Urinary bladder (tissue), 4 donors: ENCODE data around the gene OR51A7. TPM values are rescaled to one million over a fixed set of nuclear protein-coding genes. Genes with fewer than 3 reads are reported as not detected.
"Not testable (repeated sequence)": the region's sequence is repeated elsewhere in the genome, so short reads cannot be mapped to it uniquely, and the experiment has no call there.

Experiments
- DNase-seq: peaks from one replicate; pipeline ENCODE4 v3.0.0-alpha.2; 2015; ENCODE audit errors: extremely low spot score
- H3K27ac ChIP-seq: one replicate; pipeline ENCODE4 v1.5.1; 2013; ENCODE audit warnings: low read depth, mild to moderate bottlenecking, moderate library complexity
- H3K36me3 ChIP-seq: one replicate; pipeline ENCODE4 v1.6.1; 2013; ENCODE audit warnings: mild to moderate bottlenecking, moderate library complexity; ENCODE audit not compliant: insufficient read depth
- H3K4me1 ChIP-seq: one replicate; pipeline ENCODE4 v1.6.1; 2013; ENCODE audit warnings: mild to moderate bottlenecking, moderate library complexity; ENCODE audit not compliant: insufficient read depth
- H3K4me3 ChIP-seq: one replicate; pipeline ENCODE4 v1.5.1; 2013; ENCODE audit warnings: low read depth, low read length
- WGBS: extraction: QIAGEN DNeasy Blood & Tissue Kit; methylation state at CpG from one replicate; pipeline ENCODE4 v1.1.7; 2013; 5-methylcytosine and 5-hydroxymethylcytosine counted together
- polyA plus RNA-seq: library from polyadenylated mRNA; stranded (reverse); fragments of 200-250 nt; gene quantifications from one replicate; pipeline ENCODE4 v1.2.3, GENCODE V29; 2013
- total RNA-seq: library from RNA; depleted of rRNA; stranded (reverse); fragments of >200 nt; gene quantifications from one replicate; pipeline ENCODE4 v1.2.3, GENCODE V29; 2014
- donor health status: healthy with polysubstance abuse.
- donor health status: healthy.

Gene OR51A7, protein sequence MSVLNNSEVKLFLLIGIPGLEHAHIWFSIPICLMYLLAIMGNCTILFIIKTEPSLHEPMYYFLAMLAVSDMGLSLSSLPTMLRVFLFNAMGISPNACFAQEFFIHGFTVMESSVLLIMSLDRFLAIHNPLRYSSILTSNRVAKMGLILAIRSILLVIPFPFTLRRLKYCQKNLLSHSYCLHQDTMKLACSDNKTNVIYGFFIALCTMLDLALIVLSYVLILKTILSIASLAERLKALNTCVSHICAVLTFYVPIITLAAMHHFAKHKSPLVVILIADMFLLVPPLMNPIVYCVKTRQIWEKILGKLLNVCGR
- total RNA-seq (not detected), polyA plus RNA-seq (not detected)

DNA sequence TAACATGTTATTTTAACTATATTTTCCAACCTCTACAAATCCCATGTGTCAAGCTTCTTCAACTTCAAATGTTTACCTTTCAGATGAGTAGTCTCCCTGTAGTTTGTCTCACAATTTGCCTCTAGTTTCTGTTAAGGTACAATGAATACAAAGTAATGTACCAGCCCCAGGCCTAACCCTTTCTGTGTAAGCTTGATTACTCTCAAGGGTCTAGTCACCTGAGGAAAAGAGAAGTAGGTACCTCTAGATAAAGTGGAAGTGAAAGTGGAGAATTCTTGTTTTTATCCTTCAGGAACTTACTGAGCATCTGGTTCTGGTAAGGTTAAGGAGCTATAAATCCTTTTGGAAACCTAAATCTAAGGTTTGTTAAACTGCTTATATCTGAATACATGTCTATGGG is at the start of gene OR51A7:
Gene OR51A7, plus strand, starts transcription at position 300 of the 400 bp plus-strand sequence. CDS start 3,587 bp downstream, outside the sequence.
- Histone ChIP-seq H3K27ac (no peak within 1 kb of the TSS), H3K4me3 (no peak within 1 kb of the TSS), H3K36me3 (no peaks in the 10 kb centered on the region), H3K4me1 (no peaks in the 10 kb centered on the region)
- DNase-seq, result no peak

DNA sequence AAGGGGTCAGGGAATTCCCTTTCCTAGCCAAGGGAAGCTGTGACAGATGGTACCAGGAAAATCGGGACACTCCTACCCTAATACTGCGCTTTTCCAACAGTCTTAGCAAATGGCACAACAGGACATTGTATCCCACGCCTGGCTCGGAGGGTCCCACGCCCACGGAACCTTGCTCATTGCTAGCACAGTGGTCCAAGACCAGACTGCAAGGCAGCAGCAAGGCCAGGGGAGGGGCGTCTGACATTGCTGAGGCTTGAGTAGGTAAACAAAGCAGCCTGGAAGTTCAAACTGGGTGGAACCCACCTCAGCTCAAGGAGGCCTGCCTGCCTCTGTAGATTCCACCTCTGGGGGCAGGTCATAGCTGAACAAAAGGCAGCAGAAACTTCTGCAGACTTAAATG is 49.3 kb upstream of the OR51A7 start:
- not testable (repeated sequence) for H3K4me3 ChIP-seq, H3K27ac ChIP-seq, H3K4me1 ChIP-seq, DNase-seq, H3K36me3 ChIP-seq
- WGBS, result 92% methylated on average over 7 of the region's 7 CpGs

DNA sequence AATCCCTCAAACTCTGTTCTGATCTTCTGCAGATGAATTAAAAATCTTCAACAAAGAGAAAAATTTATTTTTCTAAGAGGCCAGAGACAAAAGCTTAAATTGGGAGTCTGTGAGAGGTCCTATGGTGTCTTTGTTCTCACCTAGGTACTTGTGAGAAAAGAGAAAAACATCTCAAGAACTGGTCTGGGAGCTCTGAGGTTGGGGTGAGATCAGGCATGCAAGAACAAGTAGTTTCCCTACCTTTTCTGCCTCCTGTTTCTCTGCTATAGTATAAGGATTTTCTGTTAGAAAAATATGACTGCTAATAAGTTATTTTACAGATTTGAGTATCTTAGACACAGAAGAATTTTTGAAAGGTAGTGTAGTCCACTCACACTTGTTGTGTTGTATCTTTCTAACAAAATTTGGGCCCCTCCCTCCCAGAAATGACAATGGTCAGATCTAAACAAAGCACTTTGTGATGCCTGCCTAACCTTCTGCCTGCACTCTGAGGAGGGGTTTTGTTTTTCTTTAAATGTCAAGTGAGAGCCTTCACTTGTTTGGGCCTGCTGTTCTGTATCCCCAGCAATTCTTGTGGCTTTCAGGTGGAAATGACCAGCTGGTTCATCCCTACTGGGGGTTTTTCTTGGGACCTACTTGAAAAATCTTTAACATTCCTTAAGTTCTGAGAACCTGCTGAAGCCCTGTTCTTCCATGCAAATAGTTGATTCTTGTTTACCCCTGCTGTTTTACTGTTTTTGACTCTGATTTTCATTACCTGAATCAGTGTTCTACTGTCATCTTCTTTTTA is 40.9 kb upstream of the OR51A7 start:
- Histone ChIP-seq H3K4me1 (no peaks in the 10 kb centered on the region), H3K27ac (no peak overlapping the region), H3K36me3 (no peaks in the 10 kb centered on the region), H3K4me3 (no peak overlapping the region)
- no peak for DNase-seq

DNA sequence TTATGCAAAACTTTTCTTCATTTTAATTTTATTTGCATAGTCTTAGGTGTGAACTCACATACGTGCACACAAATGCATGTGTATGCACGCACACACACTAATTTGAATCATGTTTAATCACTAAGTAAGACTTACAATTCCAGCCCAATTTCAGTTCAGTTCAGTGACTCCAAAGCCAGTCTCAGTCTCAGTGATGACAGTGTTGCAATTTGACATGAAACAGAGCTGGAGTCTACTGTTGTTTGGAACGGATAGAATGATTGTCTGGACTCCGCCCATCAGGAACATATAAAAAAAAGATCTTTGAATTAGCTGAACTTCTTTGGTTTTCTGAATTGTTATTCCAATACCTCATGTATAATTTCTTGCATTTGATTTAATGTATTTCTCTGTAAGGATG is 39.7 kb upstream of the OR51A7 start:
- Histone ChIP-seq H3K27ac (no peak overlapping the region), H3K4me1 (no peaks in the 10 kb centered on the region), H3K36me3 (no peaks in the 10 kb centered on the region), H3K4me3 (no peak overlapping the region)
- no peak for DNase-seq
- WGBS, result 55% methylated on average over 4 of the region's 4 CpGs

DNA sequence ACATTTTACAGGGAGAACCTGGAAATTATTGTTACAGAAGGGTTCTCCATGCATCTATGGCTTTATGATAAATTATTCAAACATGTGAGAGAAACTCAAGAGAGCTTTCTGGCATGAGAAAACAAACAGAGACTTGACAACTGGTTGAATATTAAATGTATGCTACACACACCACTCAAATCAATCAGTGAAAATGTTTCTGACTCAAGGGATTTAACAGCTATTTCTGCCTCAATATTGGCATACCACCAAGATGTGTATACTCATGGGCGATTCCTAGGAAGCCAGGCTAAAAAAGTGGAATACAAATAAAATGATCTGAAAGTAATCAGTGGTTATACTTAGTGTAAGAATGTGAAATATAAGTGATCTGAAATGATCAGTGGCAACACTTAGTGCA is 37.7 kb upstream of the OR51A7 start:
- WGBS, result 46% methylated on average over 1 of the region's 1 CpG
- Histone ChIP-seq H3K4me1 (no peaks in the 10 kb centered on the region), H3K4me3 (no peak overlapping the region), H3K36me3 (no peaks in the 10 kb centered on the region), H3K27ac (no peak overlapping the region)
- no peak for DNase-seq

DNA sequence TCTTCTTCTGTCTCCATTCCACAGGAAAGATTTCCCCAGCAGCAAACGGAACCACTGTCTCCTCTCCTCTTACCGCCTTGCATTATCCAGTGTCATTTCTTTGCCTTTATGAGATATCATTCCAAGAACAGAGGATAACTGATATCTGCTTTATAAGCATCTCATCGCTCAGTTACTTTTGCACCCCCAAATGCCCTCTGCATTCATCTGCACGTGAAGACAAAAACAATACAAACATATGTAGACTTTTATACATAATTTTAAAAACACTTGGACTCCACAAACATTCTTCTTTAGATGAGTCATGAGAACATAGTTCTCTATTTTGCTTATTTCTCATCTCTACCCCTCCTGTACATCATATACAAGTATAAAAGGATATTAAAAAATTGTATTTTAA is 22.4 kb upstream of the OR51A7 start:
- H3K4me3 ChIP-seq, result no peak overlapping the region
- no peak for DNase-seq
- no peaks in the 10 kb centered on the region for H3K4me1 ChIP-seq
- no peaks in the 10 kb centered on the region for H3K36me3 ChIP-seq
- WGBS, result 67% methylated on average over 4 of the region's 4 CpGs
- no peak overlapping the region for H3K27ac ChIP-seq

DNA sequence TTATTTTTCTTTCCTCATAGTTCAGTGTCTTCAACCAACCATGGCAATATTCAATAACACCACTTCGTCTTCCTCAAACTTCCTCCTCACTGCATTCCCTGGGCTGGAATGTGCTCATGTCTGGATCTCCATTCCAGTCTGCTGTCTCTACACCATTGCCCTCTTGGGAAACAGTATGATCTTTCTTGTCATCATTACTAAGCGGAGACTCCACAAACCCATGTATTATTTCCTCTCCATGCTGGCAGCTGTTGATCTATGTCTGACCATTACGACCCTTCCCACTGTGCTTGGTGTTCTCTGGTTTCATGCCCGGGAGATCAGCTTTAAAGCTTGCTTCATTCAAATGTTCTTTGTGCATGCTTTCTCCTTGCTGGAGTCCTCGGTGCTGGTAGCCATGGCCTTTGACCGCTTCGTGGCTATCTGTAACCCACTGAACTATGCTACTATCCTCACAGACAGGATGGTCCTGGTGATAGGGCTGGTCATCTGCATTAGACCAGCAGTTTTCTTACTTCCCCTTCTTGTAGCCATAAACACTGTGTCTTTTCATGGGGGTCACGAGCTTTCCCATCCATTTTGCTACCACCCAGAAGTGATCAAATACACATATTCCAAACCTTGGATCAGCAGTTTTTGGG is 21.6 kb upstream of the OR51A7 start, which contains the start of gene OR51T1:
Gene OR51T1, plus strand, starts transcription at position 41 of the 641 bp plus-strand sequence. Its CDS starts 0 bp downstream, at position 41.
- Histone ChIP-seq H3K4me3 (no peak within 1 kb of the TSS), H3K36me3 (no peaks in the 10 kb centered on the region), H3K4me1 (no peaks in the 10 kb centered on the region), H3K27ac (no peak within 1 kb of the TSS)
- no peak for DNase-seq
- WGBS, result 77% methylated on average over 8 of the region's 8 CpGs

DNA sequence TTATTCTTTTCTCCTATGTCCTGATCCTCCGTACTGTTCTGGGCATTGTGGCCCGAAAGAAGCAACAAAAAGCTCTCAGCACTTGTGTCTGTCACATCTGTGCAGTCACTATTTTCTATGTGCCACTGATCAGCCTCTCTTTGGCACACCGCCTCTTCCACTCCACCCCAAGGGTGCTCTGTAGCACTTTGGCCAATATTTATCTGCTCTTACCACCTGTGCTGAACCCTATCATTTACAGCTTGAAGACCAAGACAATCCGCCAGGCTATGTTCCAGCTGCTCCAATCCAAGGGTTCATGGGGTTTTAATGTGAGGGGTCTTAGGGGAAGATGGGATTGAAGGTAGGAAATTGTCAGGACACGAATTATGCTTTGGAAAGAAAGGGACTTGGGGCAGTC is 21.0 kb upstream of the OR51A7 start:
- Histone ChIP-seq H3K4me3 (no peak overlapping the region), H3K27ac (no peak overlapping the region), H3K36me3 (no peaks in the 10 kb centered on the region), H3K4me1 (no peaks in the 10 kb centered on the region)
- WGBS, result 88% methylated on average over 5 of the region's 5 CpGs
- no peak for DNase-seq

DNA sequence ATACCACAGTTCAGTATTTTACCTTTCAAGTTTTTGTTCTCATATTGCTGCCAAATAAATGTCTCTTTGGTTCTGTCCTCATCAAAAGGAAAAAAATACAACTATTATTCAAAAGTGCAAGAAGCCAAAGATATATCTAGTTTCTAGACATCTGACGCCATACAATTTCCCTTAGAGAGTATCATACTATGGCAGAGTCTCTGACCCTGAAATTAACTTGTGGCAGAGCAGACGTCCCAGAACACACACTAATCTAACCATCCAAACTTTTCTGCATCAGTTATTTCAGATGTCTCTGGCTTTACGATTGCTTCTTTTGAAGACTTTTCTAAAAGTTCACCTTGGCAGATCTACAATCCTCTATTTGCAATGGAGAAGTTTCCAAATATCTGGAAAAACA is 19.2 kb upstream of the OR51A7 start:
- no peak overlapping the region for H3K4me3 ChIP-seq
- no peak overlapping the region for H3K27ac ChIP-seq
- no peak for DNase-seq
- H3K4me1 ChIP-seq, result no peaks in the 10 kb centered on the region
- H3K36me3 ChIP-seq, result no peaks in the 10 kb centered on the region
- 71% methylated on average over 3 of the region's 3 CpGs for WGBS

DNA sequence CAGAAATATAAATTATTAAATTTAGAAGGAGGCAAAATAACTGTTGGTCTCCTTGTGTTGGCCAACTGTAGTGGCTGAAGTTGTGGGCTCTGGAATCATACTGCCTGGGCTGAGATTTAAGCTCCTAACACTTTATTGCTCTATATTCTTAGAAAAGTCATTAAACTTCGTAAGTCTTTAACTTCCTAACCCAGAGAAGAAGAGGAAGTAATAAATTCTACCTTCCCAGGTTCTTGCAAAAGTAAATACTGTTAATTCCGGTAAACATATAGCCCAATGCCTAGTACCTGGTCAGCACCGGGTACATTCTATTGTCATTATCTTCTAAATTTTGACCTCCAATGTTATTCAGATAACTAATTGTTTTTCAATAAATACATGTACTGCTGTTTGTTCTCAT is 17.4 kb upstream of the OR51A7 start:
- no peaks in the 10 kb centered on the region for H3K4me1 ChIP-seq
- H3K27ac ChIP-seq, result no peak overlapping the region
- WGBS, result 57% methylated on average over 3 of the region's 3 CpGs
- no peak overlapping the region for H3K4me3 ChIP-seq
- H3K36me3 ChIP-seq, result no peaks in the 10 kb centered on the region
- no peak for DNase-seq

DNA sequence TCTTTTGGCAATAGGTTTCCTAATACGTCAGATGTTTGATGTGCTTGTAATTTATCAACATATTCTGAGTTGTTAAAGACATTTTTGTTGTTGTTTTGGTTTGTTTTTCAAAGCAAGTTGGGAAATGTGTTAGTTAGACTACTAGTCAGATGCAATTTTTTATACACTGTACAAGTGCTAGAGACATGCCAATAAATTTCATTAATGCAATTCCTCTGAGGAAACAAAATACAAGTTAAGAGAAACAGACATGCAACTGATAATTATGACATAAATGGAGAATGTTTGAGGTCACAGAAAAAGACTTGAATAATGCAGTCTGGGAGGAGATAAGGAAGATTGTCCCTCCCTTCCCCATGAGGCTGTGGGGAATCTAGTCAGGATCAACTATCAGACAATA is 16.0 kb upstream of the OR51A7 start:
- Histone ChIP-seq H3K4me3 (no peak overlapping the region), H3K36me3 (no peaks in the 10 kb centered on the region), H3K4me1 (no peaks in the 10 kb centered on the region), H3K27ac (no peak overlapping the region)
- WGBS, result 0% methylated on average over 1 of the region's 1 CpG
- no peak for DNase-seq

DNA sequence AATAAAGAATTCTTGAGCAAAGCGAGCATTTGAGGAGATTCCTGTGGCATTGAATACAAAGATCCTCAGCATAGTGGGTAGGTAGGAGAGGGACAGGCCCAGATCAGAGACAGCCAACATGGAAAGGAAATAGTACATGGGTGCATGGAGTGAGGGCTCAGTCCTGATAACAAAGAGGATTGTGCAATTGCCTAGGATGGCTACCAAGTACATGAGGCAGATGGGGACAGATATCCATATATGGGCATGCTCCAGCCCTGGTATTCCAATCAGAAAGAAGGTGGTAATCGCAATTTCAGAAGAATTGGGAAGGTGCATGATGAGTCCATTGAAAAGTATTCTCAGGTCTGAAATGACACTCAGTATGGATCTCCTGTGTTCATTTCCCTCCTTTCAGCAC is 13.3 kb upstream of the OR51A7 start:
- no peak for DNase-seq
- Histone ChIP-seq H3K4me3 (no peak overlapping the region), H3K4me1 (no peaks in the 10 kb centered on the region), H3K27ac (no peak overlapping the region), H3K36me3 (no peaks in the 10 kb centered on the region)
- 90% methylated on average over 2 of the region's 2 CpGs for WGBS

DNA sequence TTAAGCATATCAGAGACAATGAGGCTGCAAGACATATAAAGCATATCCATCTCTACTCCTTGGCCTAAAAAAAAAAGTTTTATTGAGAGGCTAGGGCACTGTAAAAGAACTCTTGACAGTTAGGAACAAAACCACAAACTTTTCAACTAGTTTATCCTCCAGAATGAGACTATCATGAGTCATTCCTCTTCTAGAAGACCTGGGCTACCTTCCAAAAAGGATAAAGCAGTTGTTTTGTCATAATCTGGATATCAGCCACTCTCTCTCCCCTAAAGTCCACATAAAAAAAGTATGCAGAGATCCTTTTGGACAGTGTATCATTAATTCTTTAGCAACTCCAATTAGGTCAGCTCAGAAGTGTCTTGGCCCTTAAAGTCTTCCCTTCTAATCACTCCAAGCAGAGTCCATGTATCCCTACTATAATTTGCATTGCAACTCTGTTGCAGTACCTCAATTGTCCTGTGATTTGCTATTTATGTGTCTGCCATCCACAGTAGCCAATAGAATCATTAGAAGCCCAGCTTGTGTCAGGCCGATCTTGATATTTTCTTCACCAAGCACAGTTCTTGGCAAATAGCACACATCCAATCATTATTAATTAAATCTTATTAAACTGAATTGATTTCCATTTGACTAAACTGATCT is 11.5 kb upstream of the OR51A7 start:
- H3K36me3 ChIP-seq, result no peaks in the 10 kb centered on the region
- DNase-seq, result no peak
- no peak overlapping the region for H3K27ac ChIP-seq
- H3K4me3 ChIP-seq, result no peak overlapping the region
- H3K4me1 ChIP-seq, result no peaks in the 10 kb centered on the region
- 90% methylated on average over 1 of the region's 1 CpG for WGBS
